Measurements from ENCODE around the gene NLGN1.

Gene NLGN1

GRCh38 chr3:173416070-173416469 is 18.5 kb downstream of the NLGN1 start:
- TF ChIP-seq, protein P1, sequence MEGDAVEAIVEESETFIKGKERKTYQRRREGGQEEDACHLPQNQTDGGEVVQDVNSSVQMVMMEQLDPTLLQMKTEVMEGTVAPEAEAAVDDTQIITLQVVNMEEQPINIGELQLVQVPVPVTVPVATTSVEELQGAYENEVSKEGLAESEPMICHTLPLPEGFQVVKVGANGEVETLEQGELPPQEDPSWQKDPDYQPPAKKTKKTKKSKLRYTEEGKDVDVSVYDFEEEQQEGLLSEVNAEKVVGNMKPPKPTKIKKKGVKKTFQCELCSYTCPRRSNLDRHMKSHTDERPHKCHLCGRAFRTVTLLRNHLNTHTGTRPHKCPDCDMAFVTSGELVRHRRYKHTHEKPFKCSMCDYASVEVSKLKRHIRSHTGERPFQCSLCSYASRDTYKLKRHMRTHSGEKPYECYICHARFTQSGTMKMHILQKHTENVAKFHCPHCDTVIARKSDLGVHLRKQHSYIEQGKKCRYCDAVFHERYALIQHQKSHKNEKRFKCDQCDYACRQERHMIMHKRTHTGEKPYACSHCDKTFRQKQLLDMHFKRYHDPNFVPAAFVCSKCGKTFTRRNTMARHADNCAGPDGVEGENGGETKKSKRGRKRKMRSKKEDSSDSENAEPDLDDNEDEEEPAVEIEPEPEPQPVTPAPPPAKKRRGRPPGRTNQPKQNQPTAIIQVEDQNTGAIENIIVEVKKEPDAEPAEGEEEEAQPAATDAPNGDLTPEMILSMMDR (IDR thresholded peaks at IDR 0.05; ENCODE audit: poor library complexity, severe bottlenecking), result no peak
- Histone ChIP-seq H3K9me3 (ENCODE audit: severe bottlenecking) (no peaks in the 10 kb centered on the region), H3K27me3 (ENCODE audit: insufficient read depth, poor library complexity, severe bottlenecking) (no peaks in the 10 kb centered on the region), H3K27ac (ENCODE audit: poor library complexity, severe bottlenecking) (no peak overlapping the region), H3K4me3 (ENCODE audit: severe bottlenecking) (no peak overlapping the region), H3K4me1 (ENCODE audit: insufficient read depth, poor library complexity, severe bottlenecking) (no peaks in the 10 kb centered on the region), H3K36me3 (ENCODE audit: low read depth) (no peaks in the 10 kb centered on the region)
- ATAC-seq (ENCODE audit: low read depth) (no peak), DNase-seq (ENCODE audit: low spot score) (no peak)

DNA sequence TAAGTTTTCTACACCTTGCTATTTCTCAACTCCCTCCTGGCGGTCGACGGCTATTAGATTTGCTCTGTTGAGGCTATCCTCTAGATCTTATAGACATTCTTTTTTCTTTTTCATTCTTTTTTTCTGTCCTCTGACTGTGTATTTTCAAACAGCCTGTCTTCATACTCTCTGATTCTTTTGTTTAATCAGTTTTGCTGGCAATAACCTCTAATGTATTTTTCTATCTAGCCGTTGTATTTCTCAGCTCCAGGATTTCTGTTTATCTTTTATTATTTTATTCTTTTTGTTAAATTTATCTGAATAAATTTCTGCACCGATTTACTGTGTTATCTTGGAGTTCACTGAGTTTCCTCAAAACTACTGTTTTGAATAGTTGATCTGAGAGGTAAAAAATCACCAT is 31.5 kb downstream of the NLGN1 start:
- Histone ChIP-seq H3K36me3 (ENCODE audit: low read depth) (no peaks in the 10 kb centered on the region), H3K27ac (ENCODE audit: poor library complexity, severe bottlenecking) (no peak overlapping the region), H3K9me3 (ENCODE audit: severe bottlenecking) (no peaks in the 10 kb centered on the region), H3K4me1 (ENCODE audit: insufficient read depth, poor library complexity, severe bottlenecking) (no peaks in the 10 kb centered on the region), H3K4me3 (ENCODE audit: severe bottlenecking) (no peak overlapping the region), H3K27me3 (ENCODE audit: insufficient read depth, poor library complexity, severe bottlenecking) (no peaks in the 10 kb centered on the region)
- TF ChIP-seq, protein P1 (IDR thresholded peaks at IDR 0.05; ENCODE audit: poor library complexity, severe bottlenecking), result no peak
- no peak for ATAC-seq (ENCODE audit: low read depth)
- no peak for DNase-seq (ENCODE audit: low spot score)

DNA sequence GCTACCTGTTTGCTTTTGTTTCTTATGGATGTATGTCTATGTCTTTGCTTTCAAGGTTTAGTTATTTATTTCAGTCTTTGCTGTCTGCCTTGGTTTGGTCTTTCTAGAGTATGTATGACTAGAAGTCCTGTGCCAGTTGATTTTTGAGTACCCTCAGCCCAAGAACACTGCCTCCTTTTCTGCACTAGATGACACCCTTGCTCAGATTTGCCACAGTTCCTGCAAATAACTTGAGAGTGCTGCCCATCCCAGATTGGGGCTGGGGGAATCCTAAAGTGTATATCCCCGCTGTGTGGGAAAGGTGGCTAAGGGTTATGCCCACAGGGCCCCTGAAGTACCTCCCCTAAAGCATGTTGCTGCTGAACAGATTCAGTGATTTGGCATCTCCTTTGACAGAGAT is 32.0 kb downstream of the NLGN1 start:
- H3K4me1 ChIP-seq (ENCODE audit: insufficient read depth, poor library complexity, severe bottlenecking), result no peaks in the 10 kb centered on the region
- no peaks in the 10 kb centered on the region for H3K9me3 ChIP-seq (ENCODE audit: severe bottlenecking)
- H3K4me3 ChIP-seq (ENCODE audit: severe bottlenecking), result no peak overlapping the region
- TF ChIP-seq, protein P1 (IDR thresholded peaks at IDR 0.05; ENCODE audit: poor library complexity, severe bottlenecking), result no peak
- DNase-seq (ENCODE audit: low spot score) (no peak), ATAC-seq (ENCODE audit: low read depth) (no peak)
- H3K27ac ChIP-seq (ENCODE audit: poor library complexity, severe bottlenecking), result no peak overlapping the region
- H3K27me3 ChIP-seq (ENCODE audit: insufficient read depth, poor library complexity, severe bottlenecking), result no peaks in the 10 kb centered on the region
- no peaks in the 10 kb centered on the region for H3K36me3 ChIP-seq (ENCODE audit: low read depth)

GRCh38 chr3:173430576-173430975 is 33.0 kb downstream of the NLGN1 start:
- Histone ChIP-seq H3K27me3 (ENCODE audit: insufficient read depth, poor library complexity, severe bottlenecking) (no peaks in the 10 kb centered on the region), H3K36me3 (ENCODE audit: low read depth) (no peaks in the 10 kb centered on the region), H3K4me1 (ENCODE audit: insufficient read depth, poor library complexity, severe bottlenecking) (no peaks in the 10 kb centered on the region), H3K4me3 (ENCODE audit: severe bottlenecking) (no peak overlapping the region), H3K9me3 (ENCODE audit: severe bottlenecking) (no peaks in the 10 kb centered on the region), H3K27ac (ENCODE audit: poor library complexity, severe bottlenecking) (no peak overlapping the region)
- ATAC-seq (ENCODE audit: low read depth) (no peak), DNase-seq (ENCODE audit: low spot score) (no peak)
- TF ChIP-seq, protein P1 (IDR thresholded peaks at IDR 0.05; ENCODE audit: poor library complexity, severe bottlenecking), result no peak

DNA sequence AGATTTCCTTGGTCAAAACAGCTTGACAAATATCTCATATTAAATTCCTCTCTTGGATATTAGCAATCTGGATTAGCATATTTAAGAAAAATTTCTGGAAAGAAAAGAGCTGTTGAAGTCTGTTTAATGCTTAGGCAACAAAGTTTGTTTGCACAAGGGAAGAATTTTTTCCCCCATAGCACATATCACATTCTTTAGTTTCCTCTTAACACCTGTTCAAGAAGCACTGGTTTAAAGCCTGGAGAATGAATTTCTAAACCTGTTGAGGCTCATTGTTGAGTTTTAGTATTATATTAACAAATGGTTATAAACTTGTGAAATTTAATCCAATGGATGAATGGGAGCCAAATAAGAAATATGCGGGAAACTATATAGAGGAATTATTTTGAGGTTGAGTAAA is 41.5 kb downstream of the NLGN1 start:
- no peaks in the 10 kb centered on the region for H3K27me3 ChIP-seq (ENCODE audit: insufficient read depth, poor library complexity, severe bottlenecking)
- DNase-seq (ENCODE audit: low spot score), result no peak
- no peak overlapping the region for H3K27ac ChIP-seq (ENCODE audit: poor library complexity, severe bottlenecking)
- ATAC-seq (ENCODE audit: low read depth), result no peak
- no peak overlapping the region for H3K4me3 ChIP-seq (ENCODE audit: severe bottlenecking)
- TF ChIP-seq, protein P1 (IDR thresholded peaks at IDR 0.05; ENCODE audit: poor library complexity, severe bottlenecking), result no peak
- no peaks in the 10 kb centered on the region for H3K9me3 ChIP-seq (ENCODE audit: severe bottlenecking)
- no peaks in the 10 kb centered on the region for H3K4me1 ChIP-seq (ENCODE audit: insufficient read depth, poor library complexity, severe bottlenecking)
- no peaks in the 10 kb centered on the region for H3K36me3 ChIP-seq (ENCODE audit: low read depth)

All from RWPE2 (cell line).